NCI-H82 treated with DMSO at 0.1 percent for 48 hours (cell line): Measurements from ENCODE around the gene WDR74.
"Not testable (repeated sequence)": the region's sequence is repeated elsewhere in the genome, so short reads cannot be mapped to it uniquely, and the experiment has no call there.

ENCODE experiments used
- DNase-seq: peaks from one replicate; lab custom pipeline; 2025; ENCODE audit not compliant: unreplicated experiment; lab: John Stamatoyannopoulos, UW

The WDR74 gene

DNA sequence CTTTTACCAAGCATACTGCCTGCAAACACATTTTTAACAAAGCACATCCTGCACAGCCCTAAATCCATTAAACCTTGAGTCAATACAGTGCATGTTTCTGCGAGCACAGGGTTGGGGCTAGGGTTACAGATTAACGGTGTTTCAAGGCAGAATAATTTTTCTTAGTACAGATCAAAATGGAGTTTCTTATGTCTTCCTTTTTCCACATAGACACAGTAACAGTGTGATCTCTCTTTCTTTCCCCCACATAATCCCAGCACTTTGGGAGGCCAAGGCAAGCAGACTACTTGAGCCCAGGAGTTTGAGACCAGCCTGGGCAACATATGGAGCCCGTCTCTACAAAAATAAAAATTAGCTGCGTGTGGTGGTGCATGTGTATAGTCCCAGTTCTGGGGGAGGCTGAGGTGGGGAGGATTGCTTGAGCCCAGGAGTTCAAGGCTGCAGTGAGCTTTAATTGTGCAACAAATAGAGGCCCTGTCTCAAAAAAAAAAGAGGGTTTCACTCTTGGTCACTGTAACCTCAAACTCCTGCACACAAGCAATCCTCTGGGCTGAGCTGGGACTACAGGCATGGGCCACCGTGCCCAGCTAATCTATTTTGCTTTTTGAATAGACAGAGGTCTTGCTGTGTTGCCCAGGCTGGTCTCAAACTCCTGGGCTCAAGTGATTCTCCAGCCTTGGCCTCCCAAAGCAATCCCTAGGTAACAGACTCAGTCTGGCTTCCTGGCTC lies 21.6 kb upstream of the WDR74 start:
- no peak for DNase-seq

GRCh38 chr11:62859281-62859703 lies 19.9 kb upstream of the WDR74 start:
- not testable (repeated sequence) for DNase-seq

DNA sequence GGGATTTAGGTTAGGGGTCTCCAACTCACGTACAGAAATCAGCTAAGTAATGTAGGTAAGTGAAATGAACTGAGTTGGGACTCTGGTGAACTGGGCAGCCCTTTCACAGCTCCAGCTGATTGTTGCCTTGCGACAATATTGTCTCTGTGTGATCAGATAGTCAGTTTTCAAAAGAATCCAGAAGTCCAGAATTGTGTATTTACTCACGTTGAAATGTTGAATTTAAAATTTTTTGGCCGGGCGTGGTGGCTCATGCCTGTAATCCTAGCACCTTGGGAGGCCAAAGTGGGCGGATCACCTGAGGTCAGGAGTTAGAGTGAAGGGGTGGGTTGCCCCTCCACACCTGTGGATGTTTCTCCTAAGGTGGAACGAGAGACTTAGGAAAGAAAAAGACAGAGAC lies 18.8 kb upstream of the WDR74 start:
- DNase-seq = no peak

DNA sequence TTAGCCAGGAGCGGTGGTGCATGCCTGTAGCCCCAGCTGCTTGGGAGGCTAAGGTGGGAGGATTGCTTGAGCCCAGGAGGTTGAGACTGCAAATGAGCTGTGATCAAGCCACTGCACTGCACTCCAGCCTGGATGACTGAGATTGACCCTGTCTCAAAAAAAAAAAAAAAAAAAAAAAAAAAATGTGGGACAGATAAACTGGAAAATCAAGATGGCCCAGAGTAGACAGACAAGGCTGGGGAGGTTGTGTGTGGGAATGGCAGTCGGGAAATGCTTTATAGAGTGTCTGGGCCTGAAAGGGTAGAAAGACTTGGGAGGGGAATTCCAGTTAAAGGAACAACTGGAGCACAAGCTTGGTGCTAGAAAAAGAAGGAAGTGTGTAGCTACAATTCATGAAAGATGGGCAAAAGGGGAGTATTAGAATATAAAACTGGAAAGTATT lies 18.2 kb upstream of the WDR74 start:
- no peak for DNase-seq

GRCh38 chr11:62856333-62856895 lies 17.0 kb upstream of the WDR74 start:
- DNase-seq = no peak

DNA sequence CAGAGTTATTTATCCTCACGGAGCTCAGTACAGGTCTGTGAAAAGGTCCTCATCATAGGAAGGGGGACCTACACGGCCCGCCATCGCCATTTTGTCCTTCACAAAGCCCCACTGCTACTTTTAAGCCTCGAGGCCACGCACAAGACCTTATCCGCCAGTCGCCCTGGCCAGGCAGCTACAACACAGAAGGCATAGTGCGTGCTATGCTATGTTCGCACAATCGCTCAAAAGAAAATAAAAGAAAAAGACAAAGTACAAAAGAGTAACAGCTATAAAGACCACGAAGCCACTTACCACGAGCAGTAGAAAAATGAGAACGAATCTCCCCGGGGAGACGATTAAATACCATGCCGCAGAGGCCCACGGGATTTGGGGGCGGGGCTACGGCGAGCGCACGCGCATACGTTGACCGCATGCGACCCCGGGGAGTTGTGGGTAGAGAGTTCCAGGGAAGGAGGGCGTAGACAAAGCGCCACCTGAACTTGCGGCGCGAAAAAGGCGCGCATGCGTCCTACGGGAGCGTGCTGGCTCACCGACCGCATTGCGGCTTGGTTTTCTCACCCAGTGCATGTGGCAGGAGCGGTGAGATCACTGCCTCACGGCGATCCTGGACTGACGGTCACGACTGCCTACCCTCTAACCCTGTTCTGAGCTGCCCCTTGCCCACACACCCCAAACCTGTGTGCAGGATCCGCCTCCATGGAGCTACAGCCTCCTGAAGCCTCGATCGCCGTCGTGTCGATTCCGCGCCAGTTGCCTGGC lies 16.4 kb upstream of the WDR74 start:
- DNase-seq = peak; percentile 87

DNA sequence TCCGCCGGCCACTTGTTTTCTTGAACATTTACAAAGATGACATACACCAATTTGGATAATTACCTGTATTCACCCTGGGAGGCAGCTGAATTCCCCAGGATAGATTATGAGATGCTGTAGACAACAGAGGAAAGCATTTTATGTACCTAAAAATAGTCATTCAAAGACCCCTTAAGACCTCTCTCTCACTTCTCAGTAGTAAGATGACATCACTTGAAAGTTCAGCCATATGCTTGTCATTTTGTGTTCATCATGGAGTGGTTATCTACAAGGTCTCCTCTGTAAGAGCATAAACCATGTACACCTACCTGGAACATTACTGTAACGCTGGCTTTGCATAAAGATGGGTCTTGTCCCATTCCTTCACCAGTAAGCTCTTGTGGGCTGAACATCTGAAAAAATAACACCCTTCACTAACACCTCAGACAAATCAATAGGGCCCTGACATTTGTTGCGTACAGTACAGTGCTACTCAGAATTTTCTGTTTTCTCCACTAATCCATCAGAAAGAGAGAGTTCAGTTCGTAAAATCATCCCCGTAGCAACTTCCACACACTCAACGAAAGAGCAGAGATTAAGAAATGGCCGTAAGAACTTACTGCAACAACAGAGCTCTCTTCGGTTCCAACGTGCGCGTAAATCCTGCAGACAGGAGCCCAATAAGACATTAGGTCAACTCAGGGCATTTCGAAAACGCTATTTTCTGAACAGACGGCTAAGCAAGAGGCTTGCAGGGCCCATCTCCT lies 15.6 kb upstream of the WDR74 start:
- DNase-seq = no peak

DNA sequence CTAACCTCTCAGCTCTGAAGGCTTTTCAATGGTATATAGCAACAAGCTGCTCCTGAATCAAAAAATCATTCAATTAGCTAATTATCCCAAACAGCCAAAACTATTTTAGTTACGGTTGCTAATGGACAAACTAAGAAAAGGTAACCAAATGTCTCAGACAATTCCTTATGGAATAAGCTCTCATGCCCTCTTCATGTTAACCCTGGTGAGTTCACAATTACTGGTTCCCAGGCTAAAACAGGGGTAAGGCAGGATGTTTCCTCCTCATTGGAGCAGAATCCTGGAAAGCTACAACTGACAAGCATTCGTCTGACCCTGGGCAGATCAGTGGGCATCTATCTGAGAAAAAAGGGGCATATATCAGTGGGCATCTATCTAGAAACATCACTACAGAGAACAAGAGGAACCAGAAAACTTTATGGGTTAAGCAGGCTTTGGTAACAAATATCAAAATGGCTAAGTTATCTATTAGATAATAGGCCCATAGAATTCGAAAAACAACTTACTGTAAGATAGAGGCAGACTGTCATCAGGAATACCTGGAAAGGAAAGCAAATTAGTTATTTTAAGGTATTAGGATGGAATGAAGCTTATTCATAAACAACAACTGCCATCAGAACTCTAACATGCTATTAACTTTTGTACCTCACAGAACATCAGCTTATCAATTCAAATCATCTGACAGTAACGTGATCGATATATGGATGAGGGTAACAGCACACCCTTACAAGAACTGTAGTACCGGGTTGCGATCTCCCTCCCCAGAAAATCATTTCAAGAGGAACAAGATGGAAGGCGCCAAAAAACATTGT lies 14.8 kb upstream of the WDR74 start:
- DNase-seq = no peak

DNA sequence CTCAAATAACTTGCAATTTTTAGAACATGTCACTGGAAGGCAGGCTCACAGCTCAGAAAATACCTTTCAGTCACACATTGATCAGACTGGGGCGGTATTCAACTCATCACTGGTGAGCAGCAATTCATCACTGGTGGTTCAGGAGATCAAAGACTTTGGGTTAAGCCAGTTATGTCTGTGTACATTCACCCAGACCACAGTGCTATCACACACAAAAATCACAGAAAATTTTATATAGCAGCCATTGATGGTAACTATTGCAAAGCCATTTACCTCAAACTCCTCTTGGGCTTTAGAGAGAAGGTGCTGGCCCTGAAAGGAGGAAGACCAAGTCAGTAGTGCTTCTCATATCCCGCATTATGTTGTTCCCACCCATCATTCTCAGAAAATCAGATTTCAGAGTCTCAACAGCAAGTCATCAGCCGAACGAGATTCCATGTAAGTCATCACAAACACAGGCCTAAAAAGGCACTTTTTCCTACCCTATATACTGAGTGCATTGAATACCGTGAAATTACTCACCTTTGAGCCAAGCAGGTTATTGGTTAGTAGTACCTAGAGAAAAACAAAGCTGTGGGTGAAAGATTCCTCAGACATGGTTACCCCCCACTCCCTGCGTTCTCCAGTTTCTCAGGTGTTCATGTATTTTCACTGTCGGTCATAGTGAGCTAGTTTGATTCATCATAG lies 14.0 kb upstream of the WDR74 start:
- no peak for DNase-seq

DNA sequence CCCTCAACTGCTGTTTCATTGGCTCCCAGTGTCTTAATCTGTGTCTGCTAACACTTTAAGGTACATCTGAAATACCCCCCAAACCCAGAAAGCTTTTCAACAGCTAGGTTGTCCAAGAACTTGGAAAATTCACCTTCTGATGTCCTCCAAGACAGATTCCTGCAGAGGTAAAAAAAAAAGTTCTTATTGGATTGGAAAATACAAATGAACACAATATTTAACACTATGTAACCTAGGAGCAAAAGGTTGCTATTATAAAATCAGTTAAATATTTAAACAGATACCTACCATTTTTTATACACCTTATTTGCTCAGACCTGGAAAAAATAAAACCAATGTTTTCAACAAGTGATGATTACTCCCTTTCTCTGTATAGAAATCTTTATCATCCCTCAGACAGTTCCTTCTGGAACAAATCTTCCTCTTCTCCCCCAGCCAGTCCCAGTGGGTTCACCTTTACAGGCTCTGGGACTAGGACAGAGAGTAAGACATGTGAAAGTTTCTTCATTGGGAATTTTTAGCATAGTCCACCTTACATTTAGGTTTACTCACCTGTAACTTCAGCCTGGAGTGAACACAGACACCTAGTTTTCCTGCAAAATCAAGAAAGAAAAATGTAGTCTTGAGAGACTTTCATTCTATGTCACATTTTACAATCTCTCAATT lies 13.3 kb upstream of the WDR74 start:
- no peak for DNase-seq

GRCh38 chr11:62851807-62852522 lies 12.6 kb upstream of the WDR74 start:
- peak; percentile 66 for DNase-seq

DNA sequence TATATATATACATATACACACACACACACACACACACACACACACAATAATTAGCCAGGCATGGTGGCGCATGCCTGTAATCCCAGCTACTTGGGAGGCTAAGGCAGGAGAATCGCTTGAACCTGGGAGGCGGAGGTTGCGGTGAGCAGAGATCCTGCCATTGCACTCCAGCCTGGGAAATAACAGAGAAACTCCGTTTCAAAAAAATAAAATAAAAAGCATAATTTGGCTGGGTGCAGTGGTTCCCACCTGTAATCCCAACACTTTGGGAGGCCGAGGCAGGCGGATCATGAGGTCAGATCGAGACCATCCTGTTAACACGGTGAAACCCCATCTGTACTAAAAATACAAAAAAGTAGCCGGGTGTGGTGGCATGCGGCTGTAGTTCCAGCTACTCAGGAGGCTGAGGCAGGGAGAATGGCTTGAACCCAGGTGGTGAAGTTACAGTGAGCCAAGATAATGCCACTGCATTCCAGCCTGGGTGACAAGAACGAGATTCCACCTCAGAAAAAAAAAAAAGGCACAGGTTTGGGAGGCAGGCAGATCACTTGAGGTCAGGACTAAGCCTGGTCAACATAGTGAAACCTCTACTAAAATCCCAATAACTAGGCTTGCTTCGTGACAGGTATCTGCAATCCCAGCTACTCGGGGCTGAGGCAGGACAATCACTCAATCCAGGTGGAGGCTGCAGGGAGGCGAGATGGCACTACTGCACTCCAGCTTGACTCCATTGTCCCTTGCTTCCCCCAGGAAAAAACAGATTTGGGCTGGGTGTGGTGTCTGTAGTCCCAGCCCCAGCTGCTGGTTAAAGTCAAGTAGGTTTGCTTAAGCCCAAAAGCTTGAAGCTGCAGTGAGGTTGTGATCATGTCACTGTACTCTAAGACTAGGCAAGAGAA lies 11.8 kb upstream of the WDR74 start:
- peak; percentile 66 for DNase-seq

DNA sequence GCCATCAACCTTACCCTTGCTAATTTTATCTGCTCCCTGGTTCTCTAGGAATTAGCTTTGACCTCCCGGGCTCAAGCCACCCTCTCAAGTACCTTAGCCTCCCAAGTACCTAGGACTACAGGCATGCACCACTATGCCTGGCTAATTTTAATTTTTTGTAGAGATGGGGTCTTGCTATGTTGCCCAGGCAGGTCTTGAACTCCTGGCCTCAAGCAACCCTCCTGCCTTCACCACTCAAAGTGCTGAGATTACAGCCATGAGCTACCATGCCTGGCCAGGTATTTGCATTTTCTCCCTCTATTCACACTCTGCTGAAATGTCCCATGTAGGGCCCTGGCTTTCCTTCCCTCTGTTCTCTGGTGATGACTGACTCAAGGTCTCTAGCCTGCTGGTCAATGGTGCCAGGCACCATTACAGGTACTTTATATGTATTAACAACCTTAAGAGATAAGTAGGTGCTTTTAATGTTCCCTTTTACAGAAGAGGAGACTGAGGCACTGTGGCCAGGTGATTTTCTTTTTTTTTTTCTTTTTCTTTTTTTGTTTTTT lies 8.5 kb upstream of the WDR74 start:
- DNase-seq = no peak

DNA sequence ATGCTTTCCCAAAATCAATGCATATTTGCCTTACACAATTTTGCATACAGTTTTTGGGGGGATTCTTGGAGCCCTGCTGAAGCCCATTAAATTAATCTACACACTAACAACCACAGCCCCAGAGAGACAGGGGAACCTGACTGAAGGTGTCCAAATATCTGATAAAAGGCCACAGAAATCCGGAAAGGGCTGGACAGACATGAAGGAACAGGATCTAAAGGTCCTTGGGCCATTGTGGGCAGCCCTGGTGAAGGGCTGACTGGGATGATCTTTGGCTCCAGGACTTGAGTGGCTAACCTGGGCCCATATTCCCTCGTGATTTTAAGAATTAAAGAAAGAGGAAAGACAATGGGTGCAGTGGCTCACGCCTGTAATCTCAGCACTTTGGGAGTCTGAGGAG lies 6.8 kb upstream of the WDR74 start:
- DNase-seq = no peak

GRCh38 chr11:62844154-62844553 lies 4.8 kb upstream of the WDR74 start:
- DNase-seq = no peak

GRCh38 chr11:62843466-62843865 lies 4.1 kb upstream of the WDR74 start:
- no peak for DNase-seq

DNA sequence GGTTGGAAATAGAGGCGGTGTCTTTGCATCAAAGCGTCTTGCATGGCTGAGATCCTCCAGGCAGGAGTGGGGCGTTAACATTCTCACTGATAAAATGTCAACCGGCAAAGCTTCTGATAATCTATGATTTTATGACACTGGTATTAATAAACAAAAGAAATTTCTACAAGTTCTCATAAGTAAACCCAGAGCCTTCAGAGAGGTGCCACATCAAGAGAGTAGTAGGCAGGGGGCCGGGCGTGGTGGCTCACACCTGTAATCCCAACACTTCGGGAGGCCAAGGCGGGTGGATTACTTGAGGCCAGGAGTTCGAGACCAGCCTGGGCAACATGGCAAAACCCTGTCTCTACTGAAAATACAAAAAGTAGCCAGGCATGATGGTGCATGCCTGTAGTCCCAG lies 3.5 kb upstream of the WDR74 start:
- DNase-seq = not testable (repeated sequence)
